GM19099 (cell line): ENCODE measurements around the gene SCGB1D2.

Experiments used
- POLR2A ChIP-seq: IDR thresholded peaks from 3 replicates; pipeline ENCODE4 v1.6.1; 2011; ENCODE audit warnings: low read depth; ENCODE audit not compliant: insufficient read length; ENCODE audit errors: extremely low read depth

Gene SCGB1D2

DNA sequence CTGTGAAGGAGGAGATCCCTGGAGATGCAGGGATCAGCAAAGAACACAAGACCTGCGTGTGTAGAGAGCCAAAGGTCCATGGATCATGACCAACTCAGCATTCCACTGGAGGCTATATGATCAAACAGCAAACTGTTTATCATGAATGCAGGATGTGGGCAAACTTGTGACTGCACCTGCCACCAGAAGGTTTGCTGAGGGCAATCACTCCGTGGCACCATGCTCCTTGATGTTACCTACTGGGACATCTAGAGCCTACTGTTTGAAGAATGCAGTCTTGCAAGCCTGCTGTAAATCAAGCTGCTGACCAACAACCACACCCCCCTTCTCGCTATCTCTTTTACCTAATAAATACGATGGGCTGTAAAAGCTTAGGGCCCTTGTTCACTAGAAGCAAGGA lies 9.7 kb downstream of the SCGB1D2 start:
- TF ChIP-seq POLR2A: no peak

- TF ChIP-seq POLR2A: no peak
Observed at GRCh38 chr11:62253999-62254542, 12.0 kb downstream of the SCGB1D2 start.

DNA sequence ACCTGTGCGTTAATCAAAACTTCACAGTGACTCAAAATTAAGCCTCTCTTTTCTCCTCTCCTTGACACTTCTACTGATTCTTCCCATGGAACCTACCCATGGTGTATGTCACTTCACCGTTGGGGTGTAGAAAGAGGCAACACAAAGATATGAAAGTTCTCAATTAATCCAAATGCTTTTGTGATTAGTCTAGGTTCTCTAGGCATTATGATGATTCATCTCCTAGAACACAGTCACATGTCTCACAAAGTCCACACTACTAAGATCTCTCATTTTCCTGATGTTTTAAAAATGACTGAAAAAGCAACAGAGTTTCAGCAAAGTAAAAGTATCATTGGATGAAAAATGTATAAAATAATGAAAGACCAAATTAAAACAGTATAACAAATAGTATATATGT lies 14.2 kb downstream of the SCGB1D2 start:
- TF ChIP-seq POLR2A: no peak

- TF ChIP-seq POLR2A: no peak
Observed at GRCh38 chr11:62260261-62260953, 18.4 kb downstream of the SCGB1D2 start.

DNA sequence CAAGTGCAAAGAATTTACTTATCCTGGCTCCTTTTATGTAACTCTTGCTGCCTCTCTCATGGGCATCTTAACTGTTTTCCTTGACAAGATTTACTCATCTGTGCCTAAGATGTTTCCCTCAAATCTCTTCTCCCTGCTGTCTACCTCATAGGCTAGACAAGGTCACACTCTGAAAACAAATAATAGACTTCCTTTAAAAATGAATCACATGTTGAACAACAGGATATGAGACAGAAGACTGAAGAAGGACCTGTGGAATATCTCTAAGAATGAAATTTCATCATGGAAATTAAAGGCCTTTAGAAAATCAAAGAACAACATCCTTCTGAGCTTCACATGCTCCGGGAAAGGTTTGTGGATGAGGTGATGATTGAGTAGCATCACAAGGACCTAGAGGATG lies 22.0 kb downstream of the SCGB1D2 start:
- no peak for TF ChIP-seq POLR2A

GRCh38 chr11:62266558-62266957 lies 24.5 kb downstream of the SCGB1D2 start:
- no peak for TF ChIP-seq POLR2A

DNA sequence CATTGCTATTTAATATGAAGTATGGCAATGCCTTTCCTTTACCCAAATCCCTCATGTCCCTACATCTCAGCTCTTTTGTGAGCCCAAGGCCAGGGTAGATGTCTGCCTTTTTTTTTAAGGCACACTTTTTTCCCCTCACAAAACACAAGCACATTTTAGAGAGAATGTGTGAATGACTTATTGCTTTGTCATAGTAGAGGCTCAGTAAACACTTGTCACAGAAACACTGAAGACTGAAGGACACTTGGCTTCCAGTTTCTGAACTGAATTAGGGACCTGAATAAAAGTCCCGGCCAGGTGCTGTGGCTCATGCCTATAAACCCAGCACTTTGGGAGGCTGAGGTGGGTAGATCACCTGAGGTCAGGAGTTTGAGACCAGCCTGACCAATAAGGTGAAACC lies 25.0 kb downstream of the SCGB1D2 start:
- no peak for TF ChIP-seq POLR2A

- TF ChIP-seq POLR2A: no peak
Observed at GRCh38 chr11:62267576-62267975, 25.5 kb downstream of the SCGB1D2 start.

GRCh38 chr11:62269654-62270278 lies 27.7 kb downstream of the SCGB1D2 start, which contains the start of gene SCGB2A2:
TSS of gene SCGB2A2 (plus strand) at chr11:62270158. CDS start at chr11:62270217, 59 bp downstream.
- TF ChIP-seq POLR2A: no peak

GRCh38 chr11:62273284-62273683 lies 31.2 kb downstream of the SCGB1D2 start:
- no peak for TF ChIP-seq POLR2A

- no peak for TF ChIP-seq POLR2A
Observed at GRCh38 chr11:62273789-62274275, 31.8 kb downstream of the SCGB1D2 start.

DNA sequence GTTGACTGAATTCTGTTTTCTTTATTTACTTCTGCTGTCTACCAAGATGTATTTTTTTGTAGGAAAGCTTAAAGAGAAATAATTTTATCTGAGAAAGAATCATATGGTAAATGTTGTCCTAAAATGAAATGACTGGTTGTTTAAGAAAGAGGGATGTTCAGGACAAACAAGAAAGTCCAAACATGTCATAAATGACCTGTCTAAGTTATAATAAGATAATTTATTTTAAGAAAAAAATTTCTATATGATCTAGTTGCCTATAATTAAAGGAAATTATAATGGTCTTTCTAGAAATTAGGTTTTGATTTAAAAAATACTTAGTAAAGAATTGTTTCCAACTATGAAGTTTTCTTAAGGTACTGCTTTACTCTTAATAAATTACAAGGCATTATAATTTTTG lies 38.4 kb downstream of the SCGB1D2 start:
- no peak for TF ChIP-seq POLR2A
